ENCODE measurements around the gene RAB23.

Gene RAB23

DNA sequence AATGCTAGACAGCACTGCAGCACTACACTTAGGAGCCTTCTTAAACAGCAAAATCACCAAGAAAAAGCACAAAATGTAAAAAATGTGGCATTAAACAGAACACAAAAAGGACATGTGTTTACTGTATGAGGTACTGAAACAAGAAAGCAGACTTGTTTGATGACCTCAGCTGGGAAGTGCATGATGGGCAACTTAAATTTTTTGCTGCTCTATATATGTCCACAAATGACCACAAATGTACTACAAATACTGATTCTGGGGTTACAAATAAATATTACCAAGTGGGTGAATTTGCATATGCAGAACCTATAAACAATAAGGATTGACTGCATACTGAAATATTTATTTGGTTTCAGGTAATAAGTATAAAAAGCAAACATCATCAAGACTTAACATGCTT is 13.1 kb downstream of the RAB23 start:
- TF ChIP-seq, protein P1, sequence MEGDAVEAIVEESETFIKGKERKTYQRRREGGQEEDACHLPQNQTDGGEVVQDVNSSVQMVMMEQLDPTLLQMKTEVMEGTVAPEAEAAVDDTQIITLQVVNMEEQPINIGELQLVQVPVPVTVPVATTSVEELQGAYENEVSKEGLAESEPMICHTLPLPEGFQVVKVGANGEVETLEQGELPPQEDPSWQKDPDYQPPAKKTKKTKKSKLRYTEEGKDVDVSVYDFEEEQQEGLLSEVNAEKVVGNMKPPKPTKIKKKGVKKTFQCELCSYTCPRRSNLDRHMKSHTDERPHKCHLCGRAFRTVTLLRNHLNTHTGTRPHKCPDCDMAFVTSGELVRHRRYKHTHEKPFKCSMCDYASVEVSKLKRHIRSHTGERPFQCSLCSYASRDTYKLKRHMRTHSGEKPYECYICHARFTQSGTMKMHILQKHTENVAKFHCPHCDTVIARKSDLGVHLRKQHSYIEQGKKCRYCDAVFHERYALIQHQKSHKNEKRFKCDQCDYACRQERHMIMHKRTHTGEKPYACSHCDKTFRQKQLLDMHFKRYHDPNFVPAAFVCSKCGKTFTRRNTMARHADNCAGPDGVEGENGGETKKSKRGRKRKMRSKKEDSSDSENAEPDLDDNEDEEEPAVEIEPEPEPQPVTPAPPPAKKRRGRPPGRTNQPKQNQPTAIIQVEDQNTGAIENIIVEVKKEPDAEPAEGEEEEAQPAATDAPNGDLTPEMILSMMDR (IDR thresholded peaks at IDR 0.05; ENCODE audit: low read depth, low read length): no peak
- no peak overlapping the region for H3K4me3 ChIP-seq (replicated peaks in 1 of 2; ENCODE audit: low read depth in 2 of 2, low read length in 2 of 2)
- DNase-seq (ENCODE audit: low read depth in 2 of 2): no peak

DNA sequence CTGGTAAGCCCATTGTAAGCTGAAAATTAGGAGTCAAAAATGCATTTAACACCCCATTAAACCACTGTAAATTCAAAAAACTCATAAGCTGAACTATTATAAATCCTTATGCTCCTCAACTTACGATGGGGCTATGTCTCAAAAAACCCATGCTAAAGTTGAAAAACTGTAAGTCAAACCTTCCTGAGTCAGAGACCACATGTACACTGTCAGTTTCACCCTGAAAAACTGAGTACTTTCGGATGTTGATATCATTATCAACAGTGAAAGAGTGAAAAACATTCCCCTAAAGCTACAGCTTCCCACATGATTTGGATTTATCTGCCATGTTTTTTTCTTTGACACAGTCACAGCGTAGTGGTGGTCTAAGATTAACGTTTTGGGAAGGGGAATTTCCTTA is 14.2 kb downstream of the RAB23 start:
- DNase-seq (ENCODE audit: low read depth in 2 of 2): no peak
- TF ChIP-seq, protein P1 (IDR thresholded peaks at IDR 0.05; ENCODE audit: low read depth, low read length): no peak
- H3K4me3 ChIP-seq (replicated peaks in 1 of 2; ENCODE audit: low read depth in 2 of 2, low read length in 2 of 2): no peak overlapping the region

DNA sequence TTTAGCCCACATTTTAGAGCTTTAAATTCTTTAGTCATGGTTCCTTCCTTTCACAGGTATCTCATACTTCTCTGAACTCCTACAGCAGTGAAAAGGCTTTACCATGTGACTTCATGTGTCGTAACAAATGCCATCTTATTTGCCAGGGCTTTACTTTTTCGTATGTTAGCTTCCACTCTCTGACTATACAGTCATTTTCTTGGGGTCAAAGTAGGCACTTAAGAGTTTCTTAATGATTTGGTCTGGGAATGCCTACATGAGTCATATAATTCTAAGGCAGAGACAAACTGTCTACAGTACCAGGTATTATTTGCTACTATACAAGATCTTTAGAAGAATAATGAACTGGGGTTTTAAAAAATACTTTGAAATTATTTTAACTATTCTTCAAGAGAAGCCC is 15.0 kb downstream of the RAB23 start:
- TF ChIP-seq, protein P1 (IDR thresholded peaks at IDR 0.05; ENCODE audit: low read depth, low read length): no peak
- no peak overlapping the region for H3K4me3 ChIP-seq (replicated peaks in 1 of 2; ENCODE audit: low read depth in 2 of 2, low read length in 2 of 2)
- DNase-seq (ENCODE audit: low read depth in 2 of 2): peak; percentile 22 to 72

DNA sequence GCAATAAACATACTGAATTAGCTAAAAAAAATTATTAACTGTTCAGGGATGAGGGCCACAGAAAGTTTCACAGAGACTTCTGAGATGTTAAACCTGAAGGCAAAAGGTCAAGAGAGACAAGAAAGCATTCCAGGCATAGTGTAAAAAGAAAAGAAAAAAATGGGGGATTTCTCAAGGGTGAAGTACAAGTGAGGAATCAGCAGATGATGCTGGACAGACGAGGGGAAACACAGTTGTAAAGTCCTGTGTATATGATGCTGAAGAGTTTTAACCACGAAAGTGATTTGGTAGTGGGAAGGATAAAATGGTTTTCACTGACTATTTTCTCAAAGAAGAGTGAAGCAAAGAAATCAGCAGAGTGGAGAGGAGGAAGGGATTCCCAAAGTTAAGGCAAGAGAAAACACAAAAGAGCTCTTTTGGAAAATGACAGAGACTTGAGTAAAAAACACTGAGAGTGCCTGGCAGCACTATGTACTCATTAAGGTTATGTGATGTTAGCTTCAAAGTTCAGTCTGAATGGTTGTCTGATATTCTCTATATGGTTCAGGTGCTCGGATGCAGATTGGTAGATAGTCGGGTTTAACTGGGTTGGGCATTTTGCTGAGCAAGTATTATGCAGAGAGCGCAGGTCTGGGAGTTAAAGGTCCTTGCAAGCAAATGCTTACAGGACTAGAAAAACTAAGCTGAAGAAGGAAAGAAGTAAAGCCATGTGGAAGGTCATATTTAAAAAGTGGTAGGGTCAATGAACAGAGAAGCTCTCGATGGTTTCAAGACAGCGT is 16.4 kb downstream of the RAB23 start:
- H3K4me3 ChIP-seq (replicated peaks in 1 of 2; ENCODE audit: low read depth in 2 of 2, low read length in 2 of 2): no peak overlapping the region
- TF ChIP-seq, protein P1 (IDR thresholded peaks at IDR 0.05; ENCODE audit: low read depth, low read length): no peak
- DNase-seq (ENCODE audit: low read depth in 2 of 2): no peak

DNA sequence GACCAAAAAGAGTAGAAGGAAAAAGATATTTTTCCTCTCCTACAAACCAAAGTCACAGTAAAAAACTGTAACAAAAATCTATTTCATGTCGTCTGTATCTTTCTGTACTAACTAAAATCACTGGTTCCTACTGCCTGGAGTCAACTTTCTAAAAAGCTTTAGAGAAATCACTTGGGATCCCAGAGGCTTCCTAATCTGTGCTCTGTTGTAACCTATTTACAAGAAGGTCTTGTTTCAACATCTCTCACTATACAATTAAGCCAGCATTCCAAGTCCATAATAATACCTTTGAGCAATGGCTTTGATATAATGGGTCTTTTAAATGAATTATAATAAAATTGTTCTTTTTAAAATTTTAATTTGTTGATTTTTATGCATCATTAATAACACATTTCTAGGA is 20.4 kb downstream of the RAB23 start:
- no peak overlapping the region for H3K4me3 ChIP-seq (replicated peaks in 1 of 2; ENCODE audit: low read depth in 2 of 2, low read length in 2 of 2)
- TF ChIP-seq, protein P1 (IDR thresholded peaks at IDR 0.05; ENCODE audit: low read depth, low read length): no peak
- no peak for DNase-seq (ENCODE audit: low read depth in 2 of 2)

DNA sequence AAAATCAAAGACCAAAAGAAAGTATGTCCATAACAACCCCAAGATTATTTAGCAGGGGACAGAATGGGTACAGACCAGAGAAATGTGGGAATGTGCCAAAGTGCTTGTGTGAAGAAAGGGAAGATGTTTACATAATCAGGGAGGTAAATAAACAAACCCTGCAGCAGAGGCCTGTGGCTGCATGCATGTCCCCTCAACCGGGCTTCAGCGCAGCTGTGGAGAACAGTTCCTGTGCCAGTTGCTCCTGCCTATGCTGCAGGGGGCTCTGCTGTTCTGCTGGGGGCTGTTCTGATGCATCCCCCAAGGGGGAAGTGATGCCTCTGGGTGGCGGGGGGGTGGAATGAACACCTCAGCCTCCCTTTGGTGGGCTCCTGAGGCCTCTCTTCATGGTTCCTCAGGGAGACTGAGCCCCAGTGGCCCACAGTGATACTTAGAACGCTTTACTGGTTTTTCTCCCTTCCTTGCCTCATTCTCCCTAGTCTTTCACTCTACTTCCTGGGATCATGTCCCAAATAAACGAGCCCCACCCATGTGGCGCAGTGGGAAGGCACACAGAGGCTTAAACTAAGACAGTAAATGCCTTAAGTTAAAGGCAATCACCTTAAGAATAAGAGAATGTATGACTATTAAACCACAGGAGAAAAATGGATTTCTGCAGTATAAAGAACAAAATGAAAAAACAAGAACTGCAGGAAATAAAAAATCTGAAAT is 23.0 kb downstream of the RAB23 start:
- TF ChIP-seq, protein P1 (IDR thresholded peaks at IDR 0.05; ENCODE audit: low read depth, low read length): no peak
- DNase-seq (ENCODE audit: low read depth in 2 of 2): no peak
- no peak overlapping the region for H3K4me3 ChIP-seq (replicated peaks in 1 of 2; ENCODE audit: low read depth in 2 of 2, low read length in 2 of 2)
